GM18951 (cell line): ENCODE measurements around the gene COMT.

Source experiments
- POLR2A ChIP-seq: IDR thresholded peaks from 4 replicates; pipeline ENCODE4 v1.6.1; 2011; ENCODE audit warnings: mild to moderate bottlenecking; ENCODE audit not compliant: insufficient read length, insufficient read depth; ENCODE audit errors: extremely low read depth
- in situ Hi-C: fragments of 300-500 bp; cut with MboI; formaldehyde crosslinking; loops from one replicate; pipeline ENCODE4 v1.12.0; 2022; ENCODE audit warnings: low sequenced_read_pairs, mixed read lengths, inconsistent platforms; ENCODE audit not compliant: unreplicated experiment

The COMT gene

GRCh38 chr22:19967850-19968449, 26.4 kb downstream of the COMT start:
- in situ Hi-C loops: no loop called here
- TF ChIP-seq POLR2A: no peak

- in situ Hi-C loops: no loop called here
- TF ChIP-seq POLR2A: no peak
These were observed 26.9 kb downstream of the COMT start for GRCh38 chr22:19968450-19968891.

- in situ Hi-C loops: no loop called here
- TF ChIP-seq POLR2A: no peak
These were observed 27.8 kb downstream of the COMT start for GRCh38 chr22:19969141-19969928.

- no peak for TF ChIP-seq POLR2A
- in situ Hi-C loops: no loop called here
These were observed 28.5 kb downstream of the COMT start for GRCh38 chr22:19970031-19970478.

GRCh38 chr22:19970479-19971275, 29.1 kb downstream of the COMT start:
- in situ Hi-C loops: no loop called here
- no peak for TF ChIP-seq POLR2A

- no peak for TF ChIP-seq POLR2A
These were observed 29.9 kb downstream of the COMT start for GRCh38 chr22:19971276-19972124.

GRCh38 chr22:19972251-19972650, 30.7 kb downstream of the COMT start:
- no peak for TF ChIP-seq POLR2A
- in situ Hi-C loops: no loop called here

More at GRCh38 chr22:19971276-19972124, 29.9 kb downstream of the COMT start:
- in situ Hi-C loops: no loop called here

- in situ Hi-C loops: no loop called here
- no peak for TF ChIP-seq POLR2A
These were observed 31.3 kb downstream of the COMT start for GRCh38 chr22:19972652-19973550.

- TF ChIP-seq POLR2A: no peak
- in situ Hi-C loops: no loop called here
These were observed 32.1 kb downstream of the COMT start for GRCh38 chr22:19973551-19974267.

GRCh38 chr22:19974268-19974861, 32.8 kb downstream of the COMT start:
- in situ Hi-C loops: no loop called here
- TF ChIP-seq POLR2A: no peak

- in situ Hi-C loops: no loop called here
- TF ChIP-seq POLR2A: no peak
These were observed 33.5 kb downstream of the COMT start for GRCh38 chr22:19974935-19975706.
